Panc1 (cell line): ENCODE measurements around the gene IL1RAPL1.

Experiments
- POLR2AphosphoS5 ChIP-seq: IDR thresholded peaks from 2 replicates; pipeline ENCODE4 v1.6.1; 2012; ENCODE audit warnings: mild to moderate bottlenecking, low read depth, low read length, moderate library complexity
- SIN3A ChIP-seq: IDR thresholded peaks from 2 replicates; pipeline ENCODE4 v1.6.1; 2012; ENCODE audit warnings: low read depth, mild to moderate bottlenecking, low read length, moderate library complexity, borderline replicate concordance; ENCODE audit not compliant: insufficient read depth
- TF ChIP-seq, protein P1 (sequence below): fragments of 450-650 bp; IDR thresholded peaks from 2 replicates; pipeline ENCODE4 v1.5.1; 2017; ENCODE audit warnings: mild to moderate bottlenecking

DNA sequence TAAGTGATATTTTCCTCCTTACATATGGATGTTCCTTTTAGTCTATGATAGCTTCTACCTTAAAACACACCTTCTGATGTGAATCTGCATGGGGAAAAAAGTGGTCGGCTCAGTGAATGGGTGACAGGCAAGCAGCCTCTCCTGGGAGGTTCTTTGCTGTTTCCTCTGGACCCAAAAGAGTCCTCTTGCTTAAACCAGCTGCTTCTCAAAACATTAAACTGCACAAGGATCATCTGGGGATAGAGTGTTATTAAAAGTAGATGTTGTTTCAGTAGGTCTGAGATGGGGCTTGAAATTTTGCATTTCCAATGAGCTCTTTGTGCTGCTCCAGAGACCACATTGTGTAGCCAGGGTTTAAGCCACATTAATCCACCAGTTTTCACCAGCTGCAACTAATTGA is 452.9 kb downstream of the IL1RAPL1 start:
- TF ChIP-seq, protein P1, sequence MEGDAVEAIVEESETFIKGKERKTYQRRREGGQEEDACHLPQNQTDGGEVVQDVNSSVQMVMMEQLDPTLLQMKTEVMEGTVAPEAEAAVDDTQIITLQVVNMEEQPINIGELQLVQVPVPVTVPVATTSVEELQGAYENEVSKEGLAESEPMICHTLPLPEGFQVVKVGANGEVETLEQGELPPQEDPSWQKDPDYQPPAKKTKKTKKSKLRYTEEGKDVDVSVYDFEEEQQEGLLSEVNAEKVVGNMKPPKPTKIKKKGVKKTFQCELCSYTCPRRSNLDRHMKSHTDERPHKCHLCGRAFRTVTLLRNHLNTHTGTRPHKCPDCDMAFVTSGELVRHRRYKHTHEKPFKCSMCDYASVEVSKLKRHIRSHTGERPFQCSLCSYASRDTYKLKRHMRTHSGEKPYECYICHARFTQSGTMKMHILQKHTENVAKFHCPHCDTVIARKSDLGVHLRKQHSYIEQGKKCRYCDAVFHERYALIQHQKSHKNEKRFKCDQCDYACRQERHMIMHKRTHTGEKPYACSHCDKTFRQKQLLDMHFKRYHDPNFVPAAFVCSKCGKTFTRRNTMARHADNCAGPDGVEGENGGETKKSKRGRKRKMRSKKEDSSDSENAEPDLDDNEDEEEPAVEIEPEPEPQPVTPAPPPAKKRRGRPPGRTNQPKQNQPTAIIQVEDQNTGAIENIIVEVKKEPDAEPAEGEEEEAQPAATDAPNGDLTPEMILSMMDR: no peak
- TF ChIP-seq SIN3A (no peak), POLR2AphosphoS5 (no peak)
